Calu3 (cell line): ENCODE results near the gene MAP2K2. TPM values are rescaled to one million over a fixed set of nuclear protein-coding genes. Genes with fewer than 3 reads are reported as not detected.

Experiments
- BruUV-seq: library from RNA; stranded (reverse); fragments of 400-500 nt; replicated peaks from 2 replicates; lab custom pipeline; 2021; lab: Mats Ljungman, UMichigan
- CTCF ChIA-PET: fragments of 300-600 bp; sonication (Branson Sonifier 250); formaldehyde crosslinking; loops from one replicate; lab custom pipeline; 2022; ENCODE audit warnings: antibody characterized with exemption; lab: Charles Lee
- DNase-seq: peaks from one replicate; pipeline ENCODE4 v3.0.0; 2022
- H3K27ac Mint-ChIP-seq: one replicate; pipeline ENCODE4 v1.8.0; 2022; ENCODE audit warnings: mixed read lengths; ENCODE audit not compliant: unreplicated experiment
- H3K27me3 Mint-ChIP-seq: one replicate; pipeline ENCODE4 v1.8.0; 2022; ENCODE audit warnings: mixed read lengths; ENCODE audit not compliant: unreplicated experiment
- H3K36me3 Mint-ChIP-seq: one replicate; pipeline ENCODE4 v1.8.0; 2022; ENCODE audit warnings: mild to moderate bottlenecking, moderate library complexity, mixed read lengths; ENCODE audit not compliant: insufficient read depth, unreplicated experiment
- H3K4me1 Mint-ChIP-seq: one replicate; pipeline ENCODE4 v1.8.0; 2022; ENCODE audit warnings: mild to moderate bottlenecking, low read depth, mixed read lengths; ENCODE audit not compliant: unreplicated experiment
- H3K4me3 Mint-ChIP-seq: one replicate; pipeline ENCODE4 v1.8.0; 2022; ENCODE audit warnings: mild to moderate bottlenecking, low read depth, moderate library complexity, mixed read lengths; ENCODE audit not compliant: unreplicated experiment
- H3K9me3 Mint-ChIP-seq: one replicate; pipeline ENCODE4 v1.8.0; 2022; ENCODE audit warnings: low read depth, mixed read lengths; ENCODE audit not compliant: unreplicated experiment
- CTCF ChIP-seq: fragments of 200-600 bp; IDR thresholded peaks from one replicate; pipeline ENCODE4 v1.8.0; 2022; ENCODE audit warnings: antibody characterized with exemption; ENCODE audit not compliant: unreplicated experiment
- intact Hi-C: fragments of 100-400 bp; cut with micrococcal nuclease; formaldehyde crosslinking; loops from one replicate; pipeline ENCODE4 v1.10.0; 2022; ENCODE audit not compliant: unreplicated experiment
- total RNA-seq: library from RNA; stranded (reverse); gene quantifications from 2 replicates; pipeline ENCODE4 v1.2.3, GENCODE V29; 2022

MAP2K2 gene
- total RNA-seq, 1 experiment from 2014 or later: 114 TPM

- Mint-ChIP-seq H3K4me3 (peak overlapping the region; percentile 65), H3K9me3 (no peaks in the 10 kb centered on the region), H3K27ac (peak overlapping the region; percentile 98), H3K27me3 (no peaks in the 10 kb centered on the region), H3K36me3 (peaks cover 82% of the 10 kb centered on the region), H3K4me1 (peaks cover 42% of the 10 kb centered on the region)
- no peak for TF ChIP-seq CTCF
- intact Hi-C loops: loop anchor here (10.0 kb wide), 1 partner anchor 132 kb away; the partner anchor contains the start of genes ANKRD24 and SIRT6
- CTCF ChIA-PET: interaction anchor here (0.6 kb wide), 1 partner anchor 156 kb away, joined by 9 read pairs; no protein-coding TSS in a partner anchor
- DNase-seq: peak; percentile 60
- TSS peak; percentile 89 for BruUV-seq
Measured at GRCh38 chr19:4052993-4053422, 70.9 kb downstream of the MAP2K2 start.

- DNase-seq: peak; percentile 93
- CTCF ChIA-PET: interaction anchor here (0.6 kb wide), 5 partner anchors 11 to 1112 kb away, joined by 3 to 9 read pairs (median 3); no protein-coding TSS in a partner anchor
- H3K36me3 Mint-ChIP-seq: peaks cover 82% of the 10 kb centered on the region
- no peak for TF ChIP-seq CTCF
- BruUV-seq: no TSS peak
- H3K4me1 Mint-ChIP-seq: peaks cover 36% of the 10 kb centered on the region
- intact Hi-C loops: loop anchor here (10.0 kb wide), 1 partner anchor 132 kb away; the partner anchor contains the start of genes ANKRD24 and SIRT6
- H3K9me3 Mint-ChIP-seq: no peaks in the 10 kb centered on the region
- H3K4me3 Mint-ChIP-seq: peak overlapping the region; percentile 65
- H3K27me3 Mint-ChIP-seq: no peaks in the 10 kb centered on the region
- peak overlapping the region; percentile 98 for H3K27ac Mint-ChIP-seq
Measured at GRCh38 chr19:4052114-4052992, 71.6 kb downstream of the MAP2K2 start.

GRCh38 chr19:4051175-4052101, 72.5 kb downstream of the MAP2K2 start:
- BruUV-seq: TSS peak; percentile 21
- DNase-seq: peak; percentile 69
- CTCF ChIA-PET: interaction anchor here (0.6 kb wide), 4 partner anchors 12 to 1111 kb away, joined by 3 to 4 read pairs (median 3); no protein-coding TSS in a partner anchor
- no peaks in the 10 kb centered on the region for H3K27me3 Mint-ChIP-seq
- no peaks in the 10 kb centered on the region for H3K9me3 Mint-ChIP-seq
- TF ChIP-seq CTCF: no peak
- H3K4me3 Mint-ChIP-seq: peak overlapping the region; percentile 65
- intact Hi-C loops: loop anchor here (10.0 kb wide), 1 partner anchor 133 kb away; the partner anchor contains the start of genes ANKRD24 and SIRT6
- H3K4me1 Mint-ChIP-seq: peaks cover 35% of the 10 kb centered on the region
- H3K36me3 Mint-ChIP-seq: peaks cover 82% of the 10 kb centered on the region
- peak overlapping the region; percentile 98 for H3K27ac Mint-ChIP-seq

- CTCF ChIA-PET: no interaction called here
- Mint-ChIP-seq H3K36me3 (peaks cover 87% of the 10 kb centered on the region), H3K27ac (peak overlapping the region; percentile 48), H3K9me3 (no peaks in the 10 kb centered on the region), H3K27me3 (no peaks in the 10 kb centered on the region), H3K4me1 (peaks cover 35% of the 10 kb centered on the region), H3K4me3 (no peak overlapping the region)
- no TSS peak for BruUV-seq
- TF ChIP-seq CTCF: no peak
- intact Hi-C loops: no loop called here
- no peak for DNase-seq
Measured at GRCh38 chr19:4049432-4049831, 74.5 kb downstream of the MAP2K2 start.
